NCI-H1417 treated with DMSO at 0.1 percent for 48 hours (cell line): Measurements from ENCODE around the gene TBL2.
"Not testable (repeated sequence)": the region's sequence is repeated elsewhere in the genome, so short reads cannot be mapped to it uniquely, and the experiment has no call there.

Experiments used
- DNase-seq: peaks from one replicate; lab custom pipeline; 2025; lab: John Stamatoyannopoulos, UW

The TBL2 gene, protein sequence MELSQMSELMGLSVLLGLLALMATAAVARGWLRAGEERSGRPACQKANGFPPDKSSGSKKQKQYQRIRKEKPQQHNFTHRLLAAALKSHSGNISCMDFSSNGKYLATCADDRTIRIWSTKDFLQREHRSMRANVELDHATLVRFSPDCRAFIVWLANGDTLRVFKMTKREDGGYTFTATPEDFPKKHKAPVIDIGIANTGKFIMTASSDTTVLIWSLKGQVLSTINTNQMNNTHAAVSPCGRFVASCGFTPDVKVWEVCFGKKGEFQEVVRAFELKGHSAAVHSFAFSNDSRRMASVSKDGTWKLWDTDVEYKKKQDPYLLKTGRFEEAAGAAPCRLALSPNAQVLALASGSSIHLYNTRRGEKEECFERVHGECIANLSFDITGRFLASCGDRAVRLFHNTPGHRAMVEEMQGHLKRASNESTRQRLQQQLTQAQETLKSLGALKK

DNA sequence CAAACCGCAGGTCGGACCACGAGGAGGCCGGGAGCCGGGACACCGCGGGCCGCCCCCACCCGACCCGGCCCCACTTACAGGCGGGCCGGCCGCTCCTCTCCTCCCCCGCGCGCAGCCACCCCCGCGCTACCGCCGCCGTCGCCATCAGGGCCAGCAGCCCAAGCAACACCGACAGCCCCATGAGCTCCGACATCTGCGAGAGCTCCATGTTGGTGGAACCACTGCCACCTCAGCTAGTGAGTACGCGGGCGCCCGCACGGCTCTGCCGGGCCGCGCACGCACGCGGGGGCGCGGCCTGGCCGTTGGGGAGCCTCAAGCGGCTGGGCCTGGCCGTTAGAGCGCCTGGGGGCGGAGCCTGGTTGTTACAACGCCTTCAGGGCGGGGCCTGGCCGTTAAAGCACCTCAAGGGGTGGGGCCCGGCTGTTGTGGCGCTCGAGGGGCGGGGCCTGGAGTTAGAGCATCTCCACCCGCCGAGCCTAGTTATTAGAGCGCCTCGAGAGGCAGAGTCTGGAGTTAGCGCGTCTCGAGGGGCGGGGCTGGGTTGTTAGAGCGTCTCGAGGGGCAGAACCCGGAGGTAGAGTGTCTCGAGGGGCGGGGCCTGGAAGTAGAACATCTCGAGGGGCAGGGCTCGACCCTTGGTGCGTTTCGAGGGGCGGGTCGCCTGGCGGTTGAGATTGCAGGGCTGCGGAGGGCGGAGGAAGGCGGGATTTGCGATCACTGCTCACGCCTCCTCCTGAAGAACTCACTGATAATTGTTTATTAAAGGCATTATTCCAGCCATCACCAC, at the start of gene TBL2:
Gene TBL2 (minus strand): TSS at position 238 of the 787 bp plus-strand sequence. CDS start 30 bp downstream, at position 208.
- DNase-seq, result peak; percentile 86

DNA sequence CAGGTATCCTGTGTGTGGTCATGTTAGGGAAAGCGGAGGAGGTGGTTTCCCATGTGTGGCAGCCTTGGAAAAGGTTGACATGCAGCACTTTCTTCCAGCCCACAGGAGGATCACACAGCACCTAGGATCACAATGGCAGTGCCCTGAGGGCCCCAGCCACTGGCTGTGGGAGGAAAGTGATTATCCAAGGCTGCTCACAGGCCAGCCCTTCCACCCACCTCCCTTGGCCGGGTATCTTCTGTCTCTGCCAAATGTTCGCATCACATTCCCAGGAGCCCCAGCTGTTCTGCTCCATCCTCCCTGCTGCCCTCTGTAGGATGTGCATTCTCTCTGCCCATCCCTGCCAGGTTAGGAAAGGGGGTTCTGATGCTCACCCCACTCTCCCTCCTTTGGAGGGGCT, 48.4 kb upstream of the TBL2 start:
- DNase-seq, result no peak

- no peak for DNase-seq
Observed at GRCh38 chr7:73625276-73625675, 46.9 kb upstream of the TBL2 start.

DNA sequence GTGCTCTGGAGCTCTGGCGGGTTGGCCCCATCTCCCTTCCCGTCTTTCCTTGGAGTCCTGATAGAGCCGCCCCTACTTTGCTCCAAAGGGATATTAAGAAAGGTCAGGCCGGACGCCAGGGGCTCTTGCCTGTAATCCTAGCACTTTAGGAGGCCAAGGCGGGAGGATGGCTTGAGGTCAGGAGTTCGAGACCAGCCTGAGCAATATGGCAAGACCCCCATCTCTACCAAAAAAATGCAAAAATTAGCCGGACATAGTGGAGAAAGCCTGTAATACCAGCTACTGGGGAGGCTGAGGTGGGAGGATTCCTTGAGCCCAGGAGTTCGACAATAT, 46.3 kb upstream of the TBL2 start:
- no peak for DNase-seq

DNA sequence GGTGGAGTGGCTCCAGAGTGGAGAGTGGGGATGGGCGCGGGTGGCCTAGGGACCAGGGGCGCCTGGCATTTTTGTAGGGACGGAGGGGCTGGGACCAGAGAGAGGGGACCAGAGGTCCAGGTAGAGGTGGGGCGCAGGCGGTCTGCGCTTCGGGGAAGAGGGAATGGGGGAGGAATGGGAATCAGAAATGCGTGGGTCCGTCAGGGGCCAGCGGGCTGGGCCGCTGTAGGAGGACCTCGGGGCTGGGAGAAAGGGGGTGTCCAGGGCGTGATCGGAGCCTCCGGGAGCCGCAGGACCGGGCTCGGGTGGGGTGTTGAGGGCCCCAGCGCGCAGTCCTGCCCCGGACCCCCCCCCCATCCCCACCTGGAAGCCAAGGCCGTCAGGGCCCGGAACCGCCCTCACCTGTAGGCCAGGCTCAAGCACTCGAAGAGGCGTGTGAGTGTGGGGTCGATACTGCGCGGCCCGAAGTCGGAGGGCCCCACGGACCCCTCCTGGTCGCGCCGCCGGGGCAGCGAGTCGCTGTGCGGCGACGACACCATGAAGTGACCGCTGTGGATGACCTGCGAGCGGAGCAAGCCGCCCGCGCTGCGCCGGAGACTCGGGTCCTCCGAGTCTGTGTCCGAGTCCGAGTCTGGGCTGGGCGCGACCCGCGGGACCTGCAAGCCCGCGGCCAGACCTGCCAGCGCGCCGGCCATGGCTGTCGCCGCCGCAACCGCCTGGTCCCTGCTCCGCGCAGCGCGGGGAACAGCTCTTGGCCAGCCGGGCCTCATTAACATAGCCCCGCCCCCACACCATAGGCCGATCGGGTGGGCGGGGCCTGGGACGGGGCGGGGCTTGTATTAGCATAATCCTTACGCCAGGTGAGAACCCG, 45.7 kb upstream of the TBL2 start, which contains the start of gene MLXIPL:
Gene MLXIPL (minus strand): TSS at position 725 of the 871 bp plus-strand sequence. CDS start 30 bp downstream, at position 695.
- no peak for DNase-seq

DNA sequence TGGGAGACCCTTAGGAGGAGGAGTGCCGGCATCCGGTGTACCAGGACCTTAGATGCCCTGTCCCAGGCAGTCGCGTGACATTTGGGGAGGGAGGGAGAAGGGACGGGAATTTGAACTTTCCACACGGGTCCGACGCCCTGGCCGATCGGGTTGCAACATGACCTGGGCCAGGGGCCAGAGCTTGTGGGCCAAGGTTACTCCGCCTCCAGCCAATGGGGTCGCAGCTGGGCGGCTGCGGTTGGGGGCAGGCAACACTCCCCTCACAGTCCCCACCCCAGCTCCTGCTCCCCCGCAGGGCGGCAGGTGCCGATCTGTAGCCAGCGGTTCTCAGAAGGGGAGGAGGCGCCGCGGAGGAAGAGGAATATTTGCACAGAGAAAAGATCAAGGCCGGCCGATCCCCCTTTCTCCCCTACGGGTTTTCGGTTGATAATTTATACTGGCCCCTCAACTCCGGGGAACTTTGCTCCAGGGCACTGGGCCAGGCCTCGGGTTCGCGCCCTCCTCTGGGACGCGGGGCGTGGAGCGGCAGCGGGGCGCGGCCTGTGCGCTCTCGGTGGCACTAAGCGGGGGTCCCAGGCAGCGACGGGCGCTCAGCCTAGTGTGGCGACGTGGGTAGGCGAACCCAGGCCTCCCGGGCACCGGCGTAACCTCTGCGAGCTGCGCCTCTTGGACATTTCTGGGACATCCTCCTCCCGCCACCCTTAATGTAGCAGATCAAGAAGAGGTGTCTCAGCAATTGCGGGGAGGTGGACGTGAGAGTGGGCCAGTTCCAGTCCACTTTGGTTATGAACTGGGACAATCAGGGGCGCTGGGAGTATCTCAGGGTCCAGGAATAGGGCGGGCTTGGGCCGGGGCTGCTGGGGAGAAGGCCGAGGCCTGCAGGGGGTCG, 44.8 kb upstream of the TBL2 start:
- DNase-seq, result no peak

GRCh38 chr7:73622527-73622908, 44.1 kb upstream of the TBL2 start:
- DNase-seq, result no peak

DNA sequence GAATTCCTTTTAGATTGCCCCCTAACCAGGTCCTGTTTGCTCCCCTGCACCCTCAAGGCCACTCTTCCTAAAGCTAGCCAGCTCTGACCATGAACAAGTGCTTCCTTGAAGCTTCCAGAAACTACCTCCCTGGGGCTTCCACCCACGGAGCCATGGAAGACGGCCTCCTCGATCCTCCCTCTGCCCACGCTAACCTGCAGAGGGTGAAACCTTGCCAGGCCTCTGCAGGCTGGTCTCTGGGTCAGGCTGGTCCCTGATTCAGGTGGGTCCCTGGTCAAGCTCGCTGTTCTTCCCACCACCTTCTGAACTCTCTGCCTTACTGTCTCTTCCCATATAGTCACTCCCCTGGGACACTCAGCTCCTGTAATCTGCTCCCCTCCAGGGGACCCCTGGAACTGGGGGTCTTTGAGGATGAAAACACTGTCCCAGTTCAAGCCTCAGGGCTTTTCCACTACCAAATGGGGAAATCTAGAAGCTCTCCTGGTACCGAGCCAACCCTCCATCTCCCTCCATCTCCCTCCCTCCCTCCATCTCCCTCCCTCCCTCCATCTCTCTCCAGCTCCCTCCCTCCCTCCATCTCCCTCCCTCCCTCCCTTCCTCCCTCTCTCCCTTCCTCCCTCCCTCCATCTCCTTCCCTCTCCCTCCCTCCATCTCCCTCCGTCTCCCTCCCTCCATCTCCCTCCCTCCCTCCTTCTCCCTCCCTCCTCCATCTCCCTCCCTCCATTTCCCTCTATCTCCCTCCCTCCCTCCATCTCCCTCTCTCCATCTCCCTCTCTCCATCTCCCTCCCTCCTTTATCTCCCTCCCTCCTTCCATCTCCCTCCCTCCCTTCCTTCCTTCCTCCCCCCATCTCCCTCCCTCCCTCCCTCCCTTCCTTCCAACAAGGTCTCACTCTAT, 43.0 kb upstream of the TBL2 start:
- DNase-seq, result no peak

- DNase-seq, result not testable (repeated sequence)
Observed at GRCh38 chr7:73619394-73619793, 41.0 kb upstream of the TBL2 start.

- no peak for DNase-seq
Observed at GRCh38 chr7:73618538-73618937, 40.2 kb upstream of the TBL2 start.

- not testable (repeated sequence) for DNase-seq
Observed at GRCh38 chr7:73617520-73617919, 39.1 kb upstream of the TBL2 start.

GRCh38 chr7:73615886-73616285, 37.5 kb upstream of the TBL2 start:
- DNase-seq, result no peak

DNA sequence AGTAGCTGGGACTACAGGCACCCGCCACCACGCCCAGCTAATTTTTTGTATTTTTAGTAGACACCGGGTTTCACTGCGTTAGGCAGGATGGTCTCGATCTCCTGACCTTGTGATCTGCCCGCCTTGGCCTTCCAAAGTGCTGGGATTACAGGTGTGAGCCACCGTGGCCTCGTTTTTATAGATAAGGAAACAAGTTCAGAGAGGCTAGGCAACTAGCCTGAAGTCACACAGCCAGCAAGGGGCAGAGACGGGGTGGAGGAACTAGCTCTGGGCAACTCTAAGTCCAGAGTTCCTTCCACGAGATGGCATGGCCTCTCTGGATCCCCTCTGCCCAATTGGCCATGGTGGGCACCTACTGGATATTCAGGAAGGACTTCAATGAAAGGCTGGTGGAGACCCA, 36.6 kb upstream of the TBL2 start:
- not testable (repeated sequence) for DNase-seq

DNA sequence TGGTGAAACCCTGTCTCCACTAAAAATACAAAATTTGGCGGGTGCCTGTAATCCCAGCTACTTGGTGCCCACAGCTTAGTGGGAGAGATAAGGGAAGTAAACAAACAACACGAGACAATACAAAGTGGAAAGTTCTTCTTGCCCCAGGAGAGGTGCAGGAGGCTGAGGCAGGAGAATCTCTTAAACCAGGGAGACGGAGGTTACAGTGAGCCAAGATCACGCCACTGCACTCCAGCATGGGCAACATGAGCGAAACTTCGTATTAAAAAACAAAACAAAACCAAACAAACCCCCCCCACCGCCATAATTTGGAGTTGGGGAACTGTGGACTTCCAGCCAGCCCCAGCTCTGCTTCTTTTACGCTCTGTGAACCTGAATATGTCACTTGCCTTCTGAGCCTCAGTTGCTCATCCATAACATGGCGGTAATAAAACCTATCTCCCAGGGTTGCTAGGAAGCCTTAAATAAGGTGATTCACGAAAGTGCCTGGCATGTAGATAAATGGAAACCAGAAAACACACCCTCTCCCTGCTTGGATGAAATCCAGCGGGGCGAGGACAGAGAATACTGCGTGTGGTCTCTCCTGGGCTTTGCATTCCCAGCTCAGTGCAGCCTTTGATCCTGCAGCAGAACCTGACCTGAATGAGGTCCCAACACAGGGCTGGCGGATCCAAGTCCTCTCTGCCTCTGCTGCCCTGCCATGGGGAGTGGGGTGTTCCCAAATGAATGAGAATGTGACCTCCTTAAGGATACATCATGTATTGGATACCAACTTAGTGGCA, 35.8 kb upstream of the TBL2 start:
- no peak for DNase-seq

DNA sequence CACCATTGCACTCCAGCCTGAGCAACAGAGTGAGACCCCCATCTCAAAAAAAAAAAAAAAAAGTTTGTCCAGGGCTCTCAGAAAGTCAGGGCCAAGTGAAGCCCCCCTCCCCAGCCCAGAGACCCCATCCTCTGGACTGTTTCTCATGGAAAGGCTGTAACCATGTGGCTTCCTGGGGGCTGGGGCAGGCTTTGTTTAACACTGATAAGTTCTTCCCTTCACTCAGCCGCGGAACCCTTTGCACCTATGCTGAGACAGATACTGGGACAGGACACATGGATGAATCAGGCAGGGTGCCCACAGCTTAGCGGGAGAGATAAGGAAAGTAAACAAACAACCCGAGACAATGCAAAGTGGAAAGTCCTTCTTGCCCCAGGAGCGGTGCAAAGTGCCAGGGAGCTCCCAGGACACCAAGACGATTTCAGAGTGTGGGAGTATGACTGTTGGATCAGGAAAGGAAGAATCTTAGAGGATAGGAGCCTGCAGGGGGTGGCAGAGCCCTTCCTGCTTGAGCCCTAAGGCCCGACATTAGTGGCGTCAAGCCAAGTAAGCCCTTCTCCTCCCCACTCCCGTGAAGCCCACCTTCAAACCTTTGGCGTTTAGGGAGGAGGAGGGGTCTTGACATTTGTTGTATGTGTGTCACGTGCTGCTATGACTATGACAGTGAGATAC, 34.4 kb upstream of the TBL2 start:
- no peak for DNase-seq

DNA sequence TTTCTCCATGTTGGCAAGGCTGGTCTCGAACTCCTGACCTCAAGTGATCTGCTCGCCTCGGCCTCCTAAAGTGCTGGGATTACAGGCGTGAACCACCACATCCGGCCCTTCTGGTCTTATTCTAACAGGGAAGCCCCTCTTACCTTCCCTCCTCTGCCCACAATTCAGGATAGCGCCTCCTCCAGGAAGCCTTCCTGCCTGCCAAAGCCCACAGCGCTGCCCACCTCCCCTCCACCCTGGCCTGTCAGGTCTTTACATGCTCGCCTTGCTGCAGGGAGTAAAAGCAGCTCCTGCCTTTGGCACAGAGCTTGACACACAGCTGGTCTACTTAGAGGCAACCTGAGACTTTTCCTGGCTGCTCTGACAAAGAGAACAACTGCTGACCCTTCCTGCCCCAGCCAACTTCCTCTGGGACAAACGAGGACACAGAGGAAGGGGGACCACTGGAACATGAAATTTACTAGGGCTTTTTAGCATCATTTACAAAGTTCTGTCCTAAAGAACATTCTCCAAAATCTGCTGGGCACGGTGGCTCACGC, 32.7 kb upstream of the TBL2 start:
- DNase-seq, result no peak

- no peak for DNase-seq
Observed at GRCh38 chr7:73610105-73610504, 31.7 kb upstream of the TBL2 start.

- not testable (repeated sequence) for DNase-seq
Observed at GRCh38 chr7:73607692-73607983, 29.3 kb upstream of the TBL2 start.
